ENCODE data around the gene ITGA6. TPM values are rescaled to one million over a fixed set of nuclear protein-coding genes. Genes with fewer than 3 reads are reported as not detected.
A peak's percentile ranks its signal among the peaks of the same experiment; 100 is the strongest.

Gene ITGA6
- total and polyA plus RNA-seq, 4 donors, result 58.2 to 113 (median 88.8) TPM

DNA sequence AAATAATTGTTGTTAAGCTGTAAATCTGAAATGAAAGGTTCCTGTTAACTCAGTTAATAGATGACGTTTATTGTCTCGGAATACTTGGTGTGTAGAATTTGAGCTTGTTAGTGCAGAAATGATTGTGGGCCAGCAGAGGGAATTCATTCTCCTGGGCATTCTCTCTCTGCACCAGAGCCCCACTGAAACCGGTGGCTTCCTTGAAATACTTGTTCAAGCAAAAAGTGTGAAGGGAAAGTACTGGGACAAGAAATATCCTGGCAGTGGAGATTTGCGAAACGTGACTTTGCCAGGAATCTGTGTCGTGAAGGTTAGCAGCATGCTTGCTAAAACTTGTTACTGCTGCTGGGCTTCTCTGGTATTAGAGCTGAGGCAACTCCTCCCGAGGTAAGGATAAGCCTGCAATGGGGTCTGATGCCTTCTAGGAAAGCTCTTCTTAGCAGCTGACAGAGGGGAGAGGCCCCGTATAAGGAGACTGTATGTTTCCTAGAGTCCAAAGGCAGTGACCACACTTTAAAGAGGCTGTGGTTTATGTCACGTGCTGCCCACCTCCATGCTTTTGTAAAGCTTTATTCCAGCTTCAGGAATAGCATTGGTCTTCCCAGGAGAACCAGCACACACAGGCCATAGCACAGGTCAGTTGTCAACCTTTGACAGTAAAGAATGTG, 2.0 kb downstream of the ITGA6 start:
- DNase-seq (ENCODE audit: low read depth in 4 of 6, low spot score in 6 of 6), result peak in 2 of 6 donors; percentile 27 to 38
- peaks cover 23% of the 10 kb centered on the region for H3K4me1 ChIP-seq (ENCODE audit: control insufficient read depth, insufficient read depth, low read length)
- H3K4me3 ChIP-seq (ENCODE audit: low read depth, low read length), result peak overlapping the region; percentile 72
- WGBS (ENCODE audit: insufficient coverage), result 36% methylated on average over 8 of the region's 9 CpGs
- no peaks in the 10 kb centered on the region for H3K9me3 ChIP-seq (ENCODE audit: control insufficient read depth, insufficient read depth, low read length)
- peak overlapping the region; percentile 78 for H3K27ac ChIP-seq (ENCODE audit: low read depth, low read length)
- no peaks in the 10 kb centered on the region for H3K36me3 ChIP-seq (ENCODE audit: control insufficient read depth, insufficient read depth, low read length)
- peaks cover 16% of the 10 kb centered on the region for H3K27me3 ChIP-seq (ENCODE audit: control insufficient read depth, insufficient read depth, low read length)

DNA sequence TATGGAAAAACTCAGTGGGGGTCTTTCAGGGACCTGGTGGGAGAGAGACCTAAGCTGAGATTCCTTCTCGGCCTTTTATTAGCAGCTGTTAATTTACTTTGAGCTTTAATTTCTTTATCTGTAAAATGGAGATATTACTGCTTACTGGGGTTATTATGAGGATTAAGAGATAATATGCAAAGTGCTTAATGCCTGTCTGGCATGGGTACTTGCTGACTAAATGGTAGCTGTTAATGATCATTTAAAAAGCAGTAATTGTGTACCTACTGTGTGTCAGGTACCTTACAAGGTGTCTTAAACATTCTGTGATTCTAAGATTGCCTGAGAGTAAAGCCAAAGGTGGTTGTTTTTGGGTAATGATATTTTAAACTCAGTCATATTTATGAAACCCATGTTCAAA, 2.6 kb downstream of the ITGA6 start:
- no peak overlapping the region for H3K27ac ChIP-seq (ENCODE audit: low read depth, low read length)
- H3K9me3 ChIP-seq (ENCODE audit: control insufficient read depth, insufficient read depth, low read length), result no peaks in the 10 kb centered on the region
- H3K27me3 ChIP-seq (ENCODE audit: control insufficient read depth, insufficient read depth, low read length), result peaks cover 16% of the 10 kb centered on the region
- no peaks in the 10 kb centered on the region for H3K36me3 ChIP-seq (ENCODE audit: control insufficient read depth, insufficient read depth, low read length)
- WGBS (ENCODE audit: insufficient coverage), result no CpG with 5 or more reads among the region's 1 CpG
- H3K4me1 ChIP-seq (ENCODE audit: control insufficient read depth, insufficient read depth, low read length), result peaks cover 23% of the 10 kb centered on the region
- DNase-seq (ENCODE audit: low read depth in 4 of 6, low spot score in 6 of 6), result no peak
- peak overlapping the region; percentile 72 for H3K4me3 ChIP-seq (ENCODE audit: low read depth, low read length)

DNA sequence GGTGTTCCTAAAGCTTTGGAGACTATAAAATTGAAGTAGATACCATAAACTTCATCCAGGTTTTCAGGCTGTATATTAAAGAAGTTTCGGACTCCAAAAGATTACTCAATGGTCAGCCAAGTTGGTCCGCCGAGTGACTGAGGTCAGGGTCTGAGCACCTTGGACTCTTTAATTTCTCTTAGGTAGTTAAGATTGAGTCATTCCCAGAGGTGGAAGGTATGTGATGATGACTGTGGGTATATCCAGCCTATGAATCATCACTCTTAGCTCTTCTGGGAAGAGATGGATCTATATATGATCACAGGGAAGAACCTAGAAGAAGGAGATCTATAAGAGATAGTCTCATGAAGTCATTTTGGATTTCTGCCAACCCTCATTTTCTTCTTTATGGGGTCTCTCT, 3.3 kb downstream of the ITGA6 start:
- 100% methylated on average over 1 of the region's 3 CpGs for WGBS (ENCODE audit: insufficient coverage)
- no peak for DNase-seq (ENCODE audit: low read depth in 4 of 6, low spot score in 6 of 6)
- Histone ChIP-seq H3K9me3 (ENCODE audit: control insufficient read depth, insufficient read depth, low read length) (no peaks in the 10 kb centered on the region), H3K27me3 (ENCODE audit: control insufficient read depth, insufficient read depth, low read length) (peaks cover 16% of the 10 kb centered on the region), H3K4me3 (ENCODE audit: low read depth, low read length) (peak overlapping the region; percentile 72), H3K27ac (ENCODE audit: low read depth, low read length) (peak overlapping the region; percentile 5), H3K36me3 (ENCODE audit: control insufficient read depth, insufficient read depth, low read length) (no peaks in the 10 kb centered on the region), H3K4me1 (ENCODE audit: control insufficient read depth, insufficient read depth, low read length) (peaks cover 23% of the 10 kb centered on the region)

DNA sequence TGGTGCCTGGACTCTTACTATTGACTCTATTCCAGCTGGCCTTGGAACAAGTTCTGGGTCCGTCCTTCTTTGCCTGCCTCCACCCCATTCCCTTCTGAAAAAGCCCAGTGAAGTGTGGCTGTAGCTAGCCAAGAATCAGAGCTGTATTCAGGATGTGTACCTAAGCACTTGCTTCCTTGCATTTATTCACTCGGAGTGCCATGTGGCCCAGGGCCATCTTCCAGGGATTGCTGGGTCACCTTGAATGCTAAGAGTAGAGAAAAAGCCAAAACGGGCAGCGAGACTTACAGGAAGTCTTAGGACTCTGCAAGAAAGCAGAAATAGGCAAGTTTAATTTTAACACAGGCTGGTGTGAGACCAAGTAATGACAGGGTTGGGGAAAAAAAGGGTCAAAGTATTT, 4.1 kb downstream of the ITGA6 start:
- Histone ChIP-seq H3K4me1 (ENCODE audit: control insufficient read depth, insufficient read depth, low read length) (peaks cover 22% of the 10 kb centered on the region), H3K4me3 (ENCODE audit: low read depth, low read length) (peak overlapping the region; percentile 72), H3K27me3 (ENCODE audit: control insufficient read depth, insufficient read depth, low read length) (peaks cover 16% of the 10 kb centered on the region), H3K36me3 (ENCODE audit: control insufficient read depth, insufficient read depth, low read length) (no peaks in the 10 kb centered on the region), H3K27ac (ENCODE audit: low read depth, low read length) (no peak overlapping the region), H3K9me3 (ENCODE audit: control insufficient read depth, insufficient read depth, low read length) (no peaks in the 10 kb centered on the region)
- peak in 2 of 6 donors; percentile 72 to 78 for DNase-seq (ENCODE audit: low read depth in 4 of 6, low spot score in 6 of 6)
- 45% methylated on average over 3 of the region's 4 CpGs for WGBS (ENCODE audit: insufficient coverage)

DNA sequence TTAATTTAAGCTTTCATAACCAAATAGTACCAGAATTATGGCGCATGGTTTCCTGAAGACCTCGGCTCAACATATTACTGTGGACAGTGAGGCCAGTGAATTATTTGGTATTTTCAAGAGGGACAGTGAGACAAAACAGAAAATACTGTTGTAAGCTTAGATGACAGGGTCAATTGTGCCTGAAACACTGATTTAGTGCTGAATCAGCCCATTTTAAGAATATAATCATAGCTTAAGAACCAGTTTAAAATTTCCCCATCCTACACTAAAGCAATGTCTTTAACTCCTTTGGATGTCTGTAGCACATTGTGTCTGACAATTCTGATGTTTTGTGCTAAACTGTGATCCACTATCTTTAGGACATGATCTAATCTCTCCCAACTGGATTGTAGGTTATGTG, 4.6 kb downstream of the ITGA6 start:
- Histone ChIP-seq H3K4me1 (ENCODE audit: control insufficient read depth, insufficient read depth, low read length) (peaks cover 17% of the 10 kb centered on the region), H3K27me3 (ENCODE audit: control insufficient read depth, insufficient read depth, low read length) (peaks cover 11% of the 10 kb centered on the region), H3K27ac (ENCODE audit: low read depth, low read length) (no peak overlapping the region), H3K9me3 (ENCODE audit: control insufficient read depth, insufficient read depth, low read length) (no peaks in the 10 kb centered on the region), H3K36me3 (ENCODE audit: control insufficient read depth, insufficient read depth, low read length) (no peaks in the 10 kb centered on the region), H3K4me3 (ENCODE audit: low read depth, low read length) (no peak overlapping the region)
- WGBS (ENCODE audit: insufficient coverage), result no CpG with 5 or more reads among the region's 2 CpGs
- DNase-seq (ENCODE audit: low read depth in 4 of 6, low spot score in 6 of 6), result no peak

DNA sequence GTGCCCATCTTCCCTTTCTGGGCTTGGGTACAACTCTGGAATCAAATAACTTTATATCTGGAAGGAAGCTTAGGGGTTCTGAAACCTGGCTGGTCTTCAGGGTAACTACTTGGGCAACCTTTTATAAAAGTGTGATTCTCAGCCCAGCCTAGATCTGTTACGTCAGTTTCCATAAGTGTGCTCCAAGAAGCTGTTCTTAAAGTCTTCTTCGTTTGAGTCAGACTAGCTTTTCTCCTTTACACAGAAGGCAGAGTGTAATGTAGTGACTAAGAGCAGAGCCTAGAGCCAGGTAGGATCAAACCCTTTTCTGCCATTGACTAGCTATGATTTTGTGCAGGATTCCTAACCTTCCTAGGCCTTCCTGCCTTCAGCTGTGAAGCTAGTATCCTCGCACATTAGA, 5.8 kb downstream of the ITGA6 start:
- H3K9me3 ChIP-seq (ENCODE audit: control insufficient read depth, insufficient read depth, low read length), result no peaks in the 10 kb centered on the region
- H3K36me3 ChIP-seq (ENCODE audit: control insufficient read depth, insufficient read depth, low read length), result no peaks in the 10 kb centered on the region
- H3K4me1 ChIP-seq (ENCODE audit: control insufficient read depth, insufficient read depth, low read length), result peaks cover 13% of the 10 kb centered on the region
- H3K4me3 ChIP-seq (ENCODE audit: low read depth, low read length), result no peak overlapping the region
- no peak for DNase-seq (ENCODE audit: low read depth in 4 of 6, low spot score in 6 of 6)
- peaks cover 5% of the 10 kb centered on the region for H3K27me3 ChIP-seq (ENCODE audit: control insufficient read depth, insufficient read depth, low read length)
- WGBS (ENCODE audit: insufficient coverage), result no CpG with 5 or more reads among the region's 3 CpGs
- H3K27ac ChIP-seq (ENCODE audit: low read depth, low read length), result no peak overlapping the region

DNA sequence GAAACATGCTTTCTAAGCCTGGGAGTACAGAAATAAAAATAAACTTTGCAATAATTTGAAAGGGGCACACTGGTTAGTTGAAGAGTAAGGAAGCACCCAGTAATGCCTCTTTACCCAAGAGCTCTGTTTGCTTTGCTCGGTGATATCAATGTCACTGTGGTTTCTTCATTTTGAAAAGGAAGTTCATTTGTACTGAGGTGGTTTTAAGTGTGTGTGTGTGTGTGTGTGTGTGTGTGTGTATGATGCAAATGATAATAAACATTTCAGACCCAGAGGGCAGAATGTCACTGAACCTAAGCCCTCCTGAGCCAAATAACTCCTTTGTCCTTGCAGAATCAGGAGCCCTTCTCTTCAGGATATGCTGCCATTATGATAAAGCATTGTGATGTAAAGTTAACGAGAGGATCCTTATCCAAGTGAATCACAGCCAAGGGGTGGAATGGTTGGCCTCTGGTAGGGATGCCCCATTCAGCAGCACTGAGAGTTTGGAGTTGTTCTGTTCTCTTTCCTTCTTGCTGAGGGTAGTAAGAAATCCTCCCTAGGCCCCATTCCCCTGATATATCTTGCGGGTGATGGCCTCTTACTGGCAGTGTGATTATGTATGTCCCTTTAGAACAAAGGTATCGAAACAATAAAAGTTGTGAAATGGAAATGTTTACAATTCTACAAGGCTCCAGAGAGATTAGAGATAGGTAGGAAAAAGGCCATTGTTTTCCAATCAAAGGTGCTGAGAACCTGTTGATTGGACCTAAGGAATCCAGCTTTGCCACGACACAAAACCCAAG, 7.6 kb downstream of the ITGA6 start:
- no peaks in the 10 kb centered on the region for H3K9me3 ChIP-seq (ENCODE audit: control insufficient read depth, insufficient read depth, low read length)
- H3K27me3 ChIP-seq (ENCODE audit: control insufficient read depth, insufficient read depth, low read length), result no peaks in the 10 kb centered on the region
- peaks cover 8% of the 10 kb centered on the region for H3K4me1 ChIP-seq (ENCODE audit: control insufficient read depth, insufficient read depth, low read length)
- H3K27ac ChIP-seq (ENCODE audit: low read depth, low read length), result no peak overlapping the region
- no peaks in the 10 kb centered on the region for H3K36me3 ChIP-seq (ENCODE audit: control insufficient read depth, insufficient read depth, low read length)
- no CpG with 5 or more reads among the region's 5 CpGs for WGBS (ENCODE audit: insufficient coverage)
- no peak overlapping the region for H3K4me3 ChIP-seq (ENCODE audit: low read depth, low read length)
- no peak for DNase-seq (ENCODE audit: low read depth in 4 of 6, low spot score in 6 of 6)

DNA sequence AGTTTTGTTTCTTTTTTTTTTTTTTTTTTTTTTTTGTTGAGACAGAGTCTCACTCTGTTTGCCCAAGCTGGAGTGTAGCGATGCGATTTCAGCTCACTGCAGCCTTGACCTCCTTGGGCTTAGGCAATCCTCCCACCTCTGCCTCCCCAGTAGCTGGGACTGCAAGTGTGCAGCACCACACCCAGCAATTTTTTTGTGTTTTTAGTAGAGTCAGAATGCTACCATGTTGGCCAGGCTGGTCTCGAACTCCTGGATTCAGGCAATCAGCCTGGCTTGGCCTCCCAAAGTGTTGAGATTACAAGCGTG, 8.2 kb downstream of the ITGA6 start:
- no peak for DNase-seq (ENCODE audit: low read depth in 4 of 6, low spot score in 6 of 6)
- H3K27me3 ChIP-seq (ENCODE audit: control insufficient read depth, insufficient read depth, low read length), result no peaks in the 10 kb centered on the region
- 100% methylated on average over 2 of the region's 4 CpGs for WGBS (ENCODE audit: insufficient coverage)

DNA sequence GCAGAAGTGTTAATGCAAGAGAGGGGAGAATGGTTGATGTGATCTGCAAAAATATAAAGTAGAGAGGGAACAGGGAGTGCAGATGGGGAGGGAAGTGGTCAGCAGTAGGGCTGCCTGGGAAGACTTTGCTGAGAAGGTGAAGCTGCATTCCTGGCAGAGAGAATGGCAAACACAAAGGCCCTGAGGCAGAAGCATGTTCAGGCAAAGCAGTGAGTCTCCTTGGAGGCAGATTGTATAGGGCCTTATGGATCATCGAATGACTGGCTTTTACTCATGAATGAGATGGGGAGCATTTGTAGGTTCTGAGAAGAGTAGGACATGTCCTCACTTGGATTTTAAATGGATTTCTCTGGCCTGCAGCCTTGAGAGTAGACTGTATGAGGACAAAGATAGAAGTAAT, 9.5 kb downstream of the ITGA6 start:
- Histone ChIP-seq H3K36me3 (ENCODE audit: control insufficient read depth, insufficient read depth, low read length) (no peaks in the 10 kb centered on the region), H3K9me3 (ENCODE audit: control insufficient read depth, insufficient read depth, low read length) (no peaks in the 10 kb centered on the region), H3K4me3 (ENCODE audit: low read depth, low read length) (no peak overlapping the region), H3K4me1 (ENCODE audit: control insufficient read depth, insufficient read depth, low read length) (peaks cover 8% of the 10 kb centered on the region), H3K27ac (ENCODE audit: low read depth, low read length) (no peak overlapping the region), H3K27me3 (ENCODE audit: control insufficient read depth, insufficient read depth, low read length) (no peaks in the 10 kb centered on the region)
- WGBS (ENCODE audit: insufficient coverage), result 50% methylated on average over 1 of the region's 1 CpG
- no peak for DNase-seq (ENCODE audit: low read depth in 4 of 6, low spot score in 6 of 6)

More for the DNA sequence above, 8.2 kb downstream of the ITGA6 start:
- peaks cover 8% of the 10 kb centered on the region for H3K4me1 ChIP-seq (ENCODE audit: control insufficient read depth, insufficient read depth, low read length)
- H3K4me3 ChIP-seq (ENCODE audit: low read depth, low read length), result no peak overlapping the region
- H3K36me3 ChIP-seq (ENCODE audit: control insufficient read depth, insufficient read depth, low read length), result no peaks in the 10 kb centered on the region
- H3K27ac ChIP-seq (ENCODE audit: low read depth, low read length), result no peak overlapping the region
- no peaks in the 10 kb centered on the region for H3K9me3 ChIP-seq (ENCODE audit: control insufficient read depth, insufficient read depth, low read length)
